DMS79 (cell line): ENCODE measurements around the gene SPRING1.
A peak's percentile ranks its signal among the peaks of the same experiment; 100 is the strongest.

Experiments
- DNase-seq: peaks from one replicate; lab custom pipeline; 2025; lab: John Stamatoyannopoulos, UW

SPRING1 gene

GRCh38 chr12:116708826-116709756 lies 28.8 kb downstream of the SPRING1 start:
- peak; percentile 66 for DNase-seq

- no peak for DNase-seq
Measured at GRCh38 chr12:116707751-116708150, 30.1 kb downstream of the SPRING1 start.

GRCh38 chr12:116703214-116703795 lies 34.6 kb downstream of the SPRING1 start:
- no peak for DNase-seq

- no peak for DNase-seq
Measured at GRCh38 chr12:116701432-116701831, 36.4 kb downstream of the SPRING1 start.

- DNase-seq = no peak
Measured at GRCh38 chr12:116700066-116700465, 37.8 kb downstream of the SPRING1 start.

GRCh38 chr12:116698554-116699075 lies 39.3 kb downstream of the SPRING1 start:
- DNase-seq = no peak

- DNase-seq = peak; percentile 77
Measured at GRCh38 chr12:116698116-116698515, 39.8 kb downstream of the SPRING1 start.

- DNase-seq = peak; percentile 69
Measured at GRCh38 chr12:116697716-116698115, 40.2 kb downstream of the SPRING1 start.

- DNase-seq = peak; percentile 45
Measured at GRCh38 chr12:116697305-116697704, 40.6 kb downstream of the SPRING1 start.

- no peak for DNase-seq
Measured at GRCh38 chr12:116695464-116695725, 42.5 kb downstream of the SPRING1 start.

GRCh38 chr12:116694653-116695463 lies 43.0 kb downstream of the SPRING1 start:
- DNase-seq = no peak

- DNase-seq = peak; percentile 76
Measured at GRCh38 chr12:116693286-116694227, 44.3 kb downstream of the SPRING1 start.

GRCh38 chr12:116692605-116693004 lies 45.3 kb downstream of the SPRING1 start:
- no peak for DNase-seq

- no peak for DNase-seq
Measured at GRCh38 chr12:116691636-116692035, 46.2 kb downstream of the SPRING1 start.

- no peak for DNase-seq
Measured at GRCh38 chr12:116691205-116691604, 46.7 kb downstream of the SPRING1 start.

GRCh38 chr12:116689979-116690744 lies 47.7 kb downstream of the SPRING1 start:
- no peak for DNase-seq

GRCh38 chr12:116689521-116689920 lies 48.3 kb downstream of the SPRING1 start:
- DNase-seq = no peak
